HL-60 (cell line): ENCODE measurements around the gene YBEY.

Source experiments
- CTCF ChIP-seq: IDR thresholded peaks from one replicate; pipeline ENCODE4 v1.5.1; 2011; ENCODE audit warnings: low read length, control low read depth, inconsistent platforms; ENCODE audit not compliant: insufficient read depth
- POLR2AphosphoS5 ChIP-seq: IDR thresholded peaks from 2 replicates; pipeline ENCODE4 v1.6.1; 2012; ENCODE audit warnings: low read depth
- REST ChIP-seq: IDR thresholded peaks from 2 replicates; pipeline ENCODE4 v1.6.1; 2012; ENCODE audit warnings: low read depth; ENCODE audit not compliant: insufficient replicate concordance
- SPI1 ChIP-seq: IDR thresholded peaks from 2 replicates; pipeline ENCODE4 v1.6.1; 2012; ENCODE audit warnings: low read depth, mild to moderate bottlenecking, borderline replicate concordance

GRCh38 chr21:46286648-46287002 is 483 bp downstream of the YBEY start:
- TF ChIP-seq CTCF, result no peak
- TF ChIP-seq REST, result no peak
- no peak for TF ChIP-seq POLR2AphosphoS5
- TF ChIP-seq SPI1, result no peak
